HCT116 (cell line): ENCODE results near the gene CNTN4. TPM values are rescaled to one million over a fixed set of nuclear protein-coding genes. Genes with fewer than 3 reads are reported as not detected.

Experiments used
- ATAC-seq: fragments of 200-7000 bp; cut with Tn5 transposase; 2 replicates; pipeline ENCODE4 v1.9.1; 2020; ENCODE audit warnings: mild to moderate bottlenecking, moderate library complexity
- BruUV-seq: library from RNA; stranded (reverse); fragments of 400-500 nt; replicated peaks from 2 replicates; lab custom pipeline; 2021; lab: Mats Ljungman, UMichigan
- CTCF ChIA-PET: fragments of 300-600 bp; sonication (Branson Sonifier 250); formaldehyde crosslinking; loops from one replicate; lab custom pipeline; 2021; ENCODE audit warnings: antibody characterized with exemption; lab: Charles Lee
- POLR2A ChIA-PET: fragments of 300-600, 350-600 bp; sonication (Branson Sonifier 250); formaldehyde crosslinking; loops from one replicate; lab custom pipeline; 2021; ENCODE audit warnings: antibody characterized with exemption; lab: Charles Lee
- RAD21 ChIA-PET, 2 experiments: fragments of 300-600 bp; sonication (Branson Sonifier 250); formaldehyde crosslinking; loops; one replicate each; lab custom pipeline; 2023; ENCODE audit warnings: low total read pairs in 2 of 2; ENCODE audit not compliant: uncharacterized antibody in 2 of 2, unreplicated experiment in 2 of 2, low non-redundant PET in 1 of 2; lab: Charles Lee
- DNase-seq: peaks from one replicate; pipeline ENCODE4 v3.0.0-alpha.2; 2010; ENCODE audit warnings: low read depth, low spot score
- H2AFZ ChIP-seq: fragments of 200-600 bp; shearing (Covaris generic), sonication (generic); 2 replicates; pipeline ENCODE4 v1.6.1; 2017; ENCODE audit warnings: low read depth, mixed run types, mixed read lengths, antibody characterized with exemption, low read length; ENCODE audit not compliant: poor library complexity, severe bottlenecking
- H3K27ac ChIP-seq: 2 replicates; pipeline ENCODE4 v1.5.1; 2012; ENCODE audit warnings: low read depth, low read length
- H3K27me3 ChIP-seq: fragments of 200-600 bp; sonication (generic); 2 replicates; pipeline ENCODE4 v1.6.1; 2016; ENCODE audit warnings: mixed run types, low read length, mixed read lengths; ENCODE audit not compliant: insufficient read depth
- H3K36me3 ChIP-seq, 2 experiments: fragments of 200-500 bp in 1 of 2; fragments of 200-600 bp in 1 of 2; sonication (Bioruptor generic) in 1 of 2; sonication (generic) in 1 of 2; 2 replicates each; pipeline versions ENCODE4 v1.5.1 to v1.6.1; 2014 to 2016; ENCODE audit warnings: low read length in 2 of 2, inconsistent platforms in 1 of 2, mixed read lengths in 1 of 2, mixed run types in 1 of 2; ENCODE audit not compliant: insufficient read depth in 2 of 2, control insufficient read depth in 1 of 2
- H3K4me1 ChIP-seq, 2 experiments: fragments of 200-600 bp in 1 of 2; sonication (generic) in 1 of 2; 2 replicates each; pipeline versions ENCODE4 v1.5.1 to v1.6.1; 2012 to 2017; ENCODE audit warnings: low read length in 2 of 2, inconsistent platforms in 1 of 2, mild to moderate bottlenecking in 1 of 2, mixed read lengths in 1 of 2, mixed run types in 1 of 2, moderate library complexity in 1 of 2; ENCODE audit not compliant: insufficient read depth in 2 of 2, control insufficient read depth in 1 of 2
- H3K4me2 ChIP-seq: fragments of 200-600 bp; sonication (generic); 2 replicates; pipeline ENCODE4 v1.6.1; 2017; ENCODE audit warnings: mixed run types, low read length, mixed read lengths
- H3K4me3 ChIP-seq, 2 experiments: fragments of 200-600 bp in 1 of 2; sonication (generic) in 1 of 2; replicated peaks in 1 of 2; 2 replicates each; pipeline ENCODE4 v1.5.1; 2011 to 2016; ENCODE audit warnings: low read length in 2 of 2, control low read depth in 1 of 2, low read depth in 1 of 2, mild to moderate bottlenecking in 1 of 2, mixed read lengths in 1 of 2, mixed run types in 1 of 2
- H3K79me2 ChIP-seq: fragments of 200-600 bp; sonication (generic); 2 replicates; pipeline ENCODE4 v1.6.1; 2017; ENCODE audit warnings: mild to moderate bottlenecking, mixed run types, low read length, moderate library complexity, mixed read lengths; ENCODE audit not compliant: insufficient read depth
- H3K9ac ChIP-seq: fragments of 200-600 bp; sonication (generic); 2 replicates; pipeline ENCODE4 v1.6.1; 2016; ENCODE audit warnings: low read length, mixed read lengths
- H3K9me2 ChIP-seq: fragments of 200-600 bp; sonication (generic), shearing (Covaris generic); 2 replicates; pipeline ENCODE4 v1.6.1; 2017; ENCODE audit warnings: mixed run types, mild to moderate bottlenecking, moderate library complexity; ENCODE audit not compliant: insufficient read depth
- H3K9me3 ChIP-seq, 2 experiments: fragments of 200-500 bp in 1 of 2; fragments of 200-600 bp in 1 of 2; sonication (Bioruptor generic) in 1 of 2; sonication (generic) in 1 of 2; 2 replicates each; pipeline ENCODE4 v1.6.1; 2014 to 2017; ENCODE audit warnings: low read length in 2 of 2, mixed read lengths in 2 of 2, inconsistent platforms in 1 of 2, low read depth in 1 of 2, mild to moderate bottlenecking in 1 of 2, mixed run types in 1 of 2, moderate library complexity in 1 of 2; ENCODE audit not compliant: control insufficient read depth in 1 of 2, insufficient read depth in 1 of 2
- H4K20me1 ChIP-seq: fragments of 200-600 bp; sonication (generic), shearing (Covaris generic); 2 replicates; pipeline ENCODE4 v1.6.1; 2017; ENCODE audit warnings: mixed run types, mild to moderate bottlenecking, moderate library complexity; ENCODE audit not compliant: insufficient read depth
- CEBPB ChIP-seq: IDR thresholded peaks from 2 replicates; pipeline ENCODE4 v1.6.1; 2012; ENCODE audit warnings: low read depth
- EZH2 ChIP-seq: fragments of 200-600 bp; sonication (generic); IDR thresholded peaks from 2 replicates; pipeline ENCODE4 v1.6.1; 2017; ENCODE audit warnings: antibody characterized with exemption, mixed run types
- EZH2phosphoT487 ChIP-seq: fragments of 200-600 bp; IDR thresholded peaks from 2 replicates; pipeline ENCODE4 v1.6.1; 2018; ENCODE audit warnings: antibody characterized with exemption, borderline replicate concordance
- JUND ChIP-seq: IDR thresholded peaks from 2 replicates; pipeline ENCODE4 v1.6.1; 2012
- RAD21 ChIP-seq: IDR thresholded peaks from 2 replicates; pipeline ENCODE4 v1.6.1; 2012; ENCODE audit warnings: low read depth, mild to moderate bottlenecking
- SP1 ChIP-seq: IDR thresholded peaks from 2 replicates; pipeline ENCODE4 v1.6.1; 2012; ENCODE audit warnings: low read depth
- SRF ChIP-seq: IDR thresholded peaks from 2 replicates; pipeline ENCODE4 v1.6.1; 2012; ENCODE audit warnings: low read depth
- TCF7L2 ChIP-seq: IDR thresholded peaks from 2 replicates; pipeline ENCODE4 v1.7.0; 2011; ENCODE audit warnings: borderline replicate concordance, inconsistent platforms; ENCODE audit not compliant: insufficient read depth, insufficient read length; ENCODE audit errors: extremely low read depth
- YY1 ChIP-seq: IDR thresholded peaks from 2 replicates; pipeline ENCODE4 v1.6.1; 2011; ENCODE audit warnings: low read length, low read depth, moderate library complexity, mild to moderate bottlenecking; ENCODE audit not compliant: insufficient replicate concordance; ENCODE audit errors: extremely low read depth
- ZFX ChIP-seq: fragments of 450-650 bp; IDR thresholded peaks from 2 replicates; pipeline ENCODE4 v1.6.1; 2017
- ZNF274 ChIP-seq: fragments of 200-500 bp; sonication (Bioruptor generic); IDR thresholded peaks from 2 replicates; pipeline ENCODE4 v1.6.1; 2014; ENCODE audit warnings: mild to moderate bottlenecking, low read depth, low read length, inconsistent platforms
- intact Hi-C: fragments of 100-400 bp; cut with micrococcal nuclease; formaldehyde crosslinking; loops from 2 replicates; pipeline ENCODE4 v1.10.0; 2022
- total RNA-seq: library from RNA; stranded (reverse); gene quantifications from one replicate; pipeline ENCODE4 v1.2.1, GENCODE V29; 2021; ENCODE audit not compliant: unreplicated experiment
- TF ChIP-seq, protein P1 (sequence below), 3 experiments: fragments of 200-600 bp in 1 of 3; sonication (generic) in 1 of 3; IDR thresholded peaks in 2 of 3; conservative IDR thresholded peaks in 1 of 3; 2 replicates each; pipeline ENCODE4 v1.5.1; 2012 to 2017; ENCODE audit warnings: low read depth in 2 of 3, low read length in 2 of 3, antibody characterized with exemption in 1 of 3, borderline replicate concordance in 1 of 3, control low read depth in 1 of 3, mild to moderate bottlenecking in 1 of 3, mixed read lengths in 1 of 3, mixed run types in 1 of 3, moderate library complexity in 1 of 3; ENCODE audit not compliant: insufficient read depth in 1 of 3
- TF ChIP-seq, protein P2 (sequence below): IDR thresholded peaks from 2 replicates; pipeline ENCODE4 v1.6.1; 2012

Gene CNTN4
- total RNA-seq, 1 experiment from 2014 or later = not detected

- Histone ChIP-seq H3K27me3 (peaks cover 21% of the 10 kb centered on the region; the same call in 1 of the 2 replicates), H3K4me3 (no peak overlapping the region), H3K36me3 (no peaks in the 10 kb centered on the region), H4K20me1 (no peaks in the 10 kb centered on the region), H3K4me2 (no peak overlapping the region), H3K79me2 (no peaks in the 10 kb centered on the region), H3K9ac (no peak overlapping the region), H3K4me1 (no peaks in the 10 kb centered on the region), H3K9me2 (no peaks in the 10 kb centered on the region), H3K9me3 (no peaks in the 10 kb centered on the region), H2AFZ (no peak overlapping the region), H3K27ac (no peak overlapping the region)
- ChIA-PET CTCF (no interaction called here), POLR2A (interaction anchor here (0.7 kb wide), 1 partner anchor 21 kb away, joined by 3 read pairs; no protein-coding TSS in a partner anchor), RAD21 (no interaction called here)
- BruUV-seq = no TSS peak
- DNase-seq (no peak), ATAC-seq (no peak)
- intact Hi-C loops = no loop called here
- TF ChIP-seq YY1 (no peak), RAD21 (no peak), ZNF274 (no peak), SP1 (no peak), EZH2 (no peak), JUND (no peak), CEBPB (no peak), ZFX (no peak), TCF7L2 (no peak), SRF (no peak), EZH2phosphoT487 (no peak)
- TF ChIP-seq, protein P1, sequence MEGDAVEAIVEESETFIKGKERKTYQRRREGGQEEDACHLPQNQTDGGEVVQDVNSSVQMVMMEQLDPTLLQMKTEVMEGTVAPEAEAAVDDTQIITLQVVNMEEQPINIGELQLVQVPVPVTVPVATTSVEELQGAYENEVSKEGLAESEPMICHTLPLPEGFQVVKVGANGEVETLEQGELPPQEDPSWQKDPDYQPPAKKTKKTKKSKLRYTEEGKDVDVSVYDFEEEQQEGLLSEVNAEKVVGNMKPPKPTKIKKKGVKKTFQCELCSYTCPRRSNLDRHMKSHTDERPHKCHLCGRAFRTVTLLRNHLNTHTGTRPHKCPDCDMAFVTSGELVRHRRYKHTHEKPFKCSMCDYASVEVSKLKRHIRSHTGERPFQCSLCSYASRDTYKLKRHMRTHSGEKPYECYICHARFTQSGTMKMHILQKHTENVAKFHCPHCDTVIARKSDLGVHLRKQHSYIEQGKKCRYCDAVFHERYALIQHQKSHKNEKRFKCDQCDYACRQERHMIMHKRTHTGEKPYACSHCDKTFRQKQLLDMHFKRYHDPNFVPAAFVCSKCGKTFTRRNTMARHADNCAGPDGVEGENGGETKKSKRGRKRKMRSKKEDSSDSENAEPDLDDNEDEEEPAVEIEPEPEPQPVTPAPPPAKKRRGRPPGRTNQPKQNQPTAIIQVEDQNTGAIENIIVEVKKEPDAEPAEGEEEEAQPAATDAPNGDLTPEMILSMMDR (IDR thresholded peaks at IDR 0.05 in 2 of 3, conservative IDR thresholded peaks at IDR 0.05 in 1 of 3; ENCODE audit: borderline replicate concordance in 1 of 3, insufficient read depth in 1 of 3, low read depth in 2 of 3, low read length in 2 of 3) = no peak
- TF ChIP-seq, protein P2, sequence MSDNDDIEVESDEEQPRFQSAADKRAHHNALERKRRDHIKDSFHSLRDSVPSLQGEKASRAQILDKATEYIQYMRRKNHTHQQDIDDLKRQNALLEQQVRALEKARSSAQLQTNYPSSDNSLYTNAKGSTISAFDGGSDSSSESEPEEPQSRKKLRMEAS = no peak
Observed at GRCh38 chr3:3105246-3105645, 1006.6 kb downstream of the CNTN4 start.
